C4-2B (cell line): Measurements from ENCODE around the gene BRINP1.

Source experiments
- ZFX ChIP-seq: fragments of 450-650 bp; IDR thresholded peaks from 2 replicates; pipeline ENCODE4 v1.6.1; 2017
- TF ChIP-seq, protein P1 (sequence below): fragments of 450-650 bp; conservative IDR thresholded peaks from 2 replicates; pipeline ENCODE4 v1.5.1; 2017; ENCODE audit warnings: mild to moderate bottlenecking

DNA sequence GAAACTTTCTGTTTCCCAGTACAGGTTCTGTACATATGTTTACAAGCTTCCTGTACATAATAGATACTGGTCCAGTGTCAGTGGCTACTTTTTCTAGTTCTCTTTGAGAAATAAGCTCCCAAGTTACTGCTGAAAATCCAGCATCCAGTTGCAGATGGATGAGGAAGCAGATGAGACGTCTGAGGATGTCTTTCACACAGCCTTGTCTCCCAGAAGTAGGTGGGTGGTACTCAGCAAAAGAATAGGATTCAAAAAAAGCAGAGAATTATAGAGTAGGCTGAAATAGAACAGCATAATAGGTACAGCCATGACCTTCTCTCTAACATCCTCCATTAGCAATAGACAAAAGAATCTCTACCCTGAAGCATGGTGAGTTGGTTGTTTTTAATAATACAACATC lies 77.7 kb downstream of the BRINP1 start:
- TF ChIP-seq, protein P1, sequence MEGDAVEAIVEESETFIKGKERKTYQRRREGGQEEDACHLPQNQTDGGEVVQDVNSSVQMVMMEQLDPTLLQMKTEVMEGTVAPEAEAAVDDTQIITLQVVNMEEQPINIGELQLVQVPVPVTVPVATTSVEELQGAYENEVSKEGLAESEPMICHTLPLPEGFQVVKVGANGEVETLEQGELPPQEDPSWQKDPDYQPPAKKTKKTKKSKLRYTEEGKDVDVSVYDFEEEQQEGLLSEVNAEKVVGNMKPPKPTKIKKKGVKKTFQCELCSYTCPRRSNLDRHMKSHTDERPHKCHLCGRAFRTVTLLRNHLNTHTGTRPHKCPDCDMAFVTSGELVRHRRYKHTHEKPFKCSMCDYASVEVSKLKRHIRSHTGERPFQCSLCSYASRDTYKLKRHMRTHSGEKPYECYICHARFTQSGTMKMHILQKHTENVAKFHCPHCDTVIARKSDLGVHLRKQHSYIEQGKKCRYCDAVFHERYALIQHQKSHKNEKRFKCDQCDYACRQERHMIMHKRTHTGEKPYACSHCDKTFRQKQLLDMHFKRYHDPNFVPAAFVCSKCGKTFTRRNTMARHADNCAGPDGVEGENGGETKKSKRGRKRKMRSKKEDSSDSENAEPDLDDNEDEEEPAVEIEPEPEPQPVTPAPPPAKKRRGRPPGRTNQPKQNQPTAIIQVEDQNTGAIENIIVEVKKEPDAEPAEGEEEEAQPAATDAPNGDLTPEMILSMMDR, result no peak
- TF ChIP-seq ZFX, result no peak
